Activated naive CD8-positive, alpha-beta T cell treated with anti-CD3 and anti-CD28 coated beads, Interleukin-2, amount 50 U/mL, for 16 hours (primary cell): ENCODE results near the gene GPC4.
"Not testable (repeated sequence)": the region's sequence is repeated elsewhere in the genome, so short reads cannot be mapped to it uniquely, and the experiment has no call there.

ENCODE experiments used
- DNase-seq: peaks from one replicate; pipeline ENCODE4 v3.0.0-alpha.2; 2020; ENCODE audit warnings: low read depth, low spot score

GPC4 gene

GRCh38 chrX:133306316-133306715 is 109.0 kb downstream of the GPC4 start:
- no peak for DNase-seq

GRCh38 chrX:133305348-133305747 is 109.9 kb downstream of the GPC4 start:
- no peak for DNase-seq

GRCh38 chrX:133302775-133303445 is 112.4 kb downstream of the GPC4 start:
- DNase-seq, result no peak

GRCh38 chrX:133300591-133300990 is 114.7 kb downstream of the GPC4 start:
- DNase-seq, result no peak

GRCh38 chrX:133297284-133297683 is 118.0 kb downstream of the GPC4 start:
- no peak for DNase-seq

- no peak for DNase-seq
These were observed 121.2 kb downstream of the GPC4 start for GRCh38 chrX:133294126-133294525.

GRCh38 chrX:133290076-133290475 is 125.2 kb downstream of the GPC4 start:
- DNase-seq, result no peak

GRCh38 chrX:133287860-133288259 is 127.4 kb downstream of the GPC4 start:
- DNase-seq, result no peak

- DNase-seq, result no peak
These were observed 129.9 kb downstream of the GPC4 start for GRCh38 chrX:133285341-133285740.

GRCh38 chrX:133279112-133279730 is 136.1 kb downstream of the GPC4 start:
- DNase-seq, result not testable (repeated sequence)

- DNase-seq, result no peak
These were observed 142.1 kb downstream of the GPC4 start for GRCh38 chrX:133273180-133273579.

GRCh38 chrX:133269168-133269567 is 146.1 kb downstream of the GPC4 start:
- DNase-seq, result no peak

- DNase-seq, result no peak
These were observed 147.7 kb downstream of the GPC4 start for GRCh38 chrX:133267621-133268020.

GRCh38 chrX:133265331-133265730 is 150.0 kb downstream of the GPC4 start:
- DNase-seq, result no peak

- DNase-seq, result no peak
These were observed 156.8 kb downstream of the GPC4 start for GRCh38 chrX:133258481-133258880.

- DNase-seq, result no peak
These were observed 160.6 kb downstream of the GPC4 start for GRCh38 chrX:133254666-133255065.

- no peak for DNase-seq
These were observed 164.1 kb downstream of the GPC4 start for GRCh38 chrX:133251204-133251603.

GRCh38 chrX:133250184-133251100 is 164.8 kb downstream of the GPC4 start:
- DNase-seq, result no peak
